K562 (cell line): ENCODE measurements around the gene LAP3. TPM values are rescaled to one million over a fixed set of nuclear protein-coding genes. Genes with fewer than 3 reads are reported as not detected.

ENCODE experiments used
- ELF1 ChIP-seq: fragments of 200-800 bp; sonication (Bioruptor generic); IDR thresholded peaks from 2 replicates; pipeline ENCODE4 v1.6.1; 2016; ENCODE audit warnings: missing genetic modification characterization, missing compliant biosample characterization
- FOXK1 ChIP-seq: sonication (generic); formaldehyde crosslinking; IDR thresholded peaks from 2 replicates; pipeline ENCODE4 v1.8.0; 2022; ENCODE audit warnings: missing genetic modification reagents, mild to moderate bottlenecking, borderline replicate concordance
- HDAC8 ChIP-seq: fragments of 450-650 bp; IDR thresholded peaks from 2 replicates; pipeline ENCODE4 v1.6.1; 2016; ENCODE audit warnings: mild to moderate bottlenecking, missing genetic modification characterization, moderate library complexity, missing compliant biosample characterization
- HNRNPLL ChIP-seq: fragments of 200-400 bp; formaldehyde crosslinking; IDR thresholded peaks from 2 replicates; pipeline ENCODE4 v1.6.1; 2017; ENCODE audit warnings: low read length, low read depth, mild to moderate bottlenecking; ENCODE audit not compliant: poor library complexity, severe bottlenecking
- MBD2 ChIP-seq: sonication (generic); IDR thresholded peaks from 2 replicates; pipeline ENCODE4 v1.6.1; 2016; ENCODE audit warnings: low read depth, borderline replicate concordance
- NFIC ChIP-seq: fragments of 450-650 bp; IDR thresholded peaks from 2 replicates; pipeline ENCODE4 v1.6.1; 2017; ENCODE audit warnings: mild to moderate bottlenecking, inconsistent platforms
- NUFIP1 ChIP-seq: fragments of 450-650 bp; IDR thresholded peaks from 2 replicates; pipeline ENCODE4 v1.6.1; 2018; ENCODE audit not compliant: partially characterized antibody
- PRPF4 ChIP-seq: fragments of 200-400 bp; formaldehyde crosslinking; IDR thresholded peaks from one replicate; pipeline ENCODE4 v1.6.1; 2017; ENCODE audit warnings: low read length, low read depth, mild to moderate bottlenecking; ENCODE audit not compliant: insufficient read depth, poor library complexity, severe bottlenecking
- ZNF217 ChIP-seq: sonication (generic); formaldehyde crosslinking; IDR thresholded peaks from 2 replicates; pipeline ENCODE4 v1.8.0; 2022; ENCODE audit warnings: mild to moderate bottlenecking, missing genetic modification reagents
- polyA plus RNA-seq, 8 experiments: library from polyadenylated mRNA; depleted of rRNA in 4 of 8; stranded (reverse) in 5 of 8; unstranded in 3 of 8; fragments of >200 nt; fragmentation: Nextera tagmentation in 2 of 8; fragmentation: Illumina TruSeq in 1 of 8; extraction: Ambion mirVana in 2 of 8; extraction: Trizol in 1 of 8; gene quantifications; 2 replicates each; pipeline versions ENCODE4 v1.2.1 to v1.2.3, GENCODE V29; 2011 to 2014; ENCODE audit warnings: inconsistent platforms in 1 of 8, missing spikeins in 1 of 8
- total RNA-seq, 7 experiments: library from RNA; depleted of rRNA in 6 of 7; stranded (reverse); fragments of >200 nt in 6 of 7; fragmentation: Illumina TruSeq in 2 of 7; extraction: Trizol in 2 of 7; gene quantifications; 2 replicates each; pipeline versions ENCODE4 v1.2.1 to v1.2.3, GENCODE V29; 2011 to 2021; ENCODE audit warnings: low replicate concordance in 1 of 7
- TF ChIP-seq, protein P1 (sequence below): fragments of 250-450 bp; sonication (Bioruptor Pico); IDR thresholded peaks from 2 replicates; pipeline ENCODE4 v1.8.0; 2021; ENCODE audit warnings: moderate library complexity, mild to moderate bottlenecking, inconsistent platforms
- TF ChIP-seq, protein P2 (sequence below): fragments of 450-650 bp; formaldehyde crosslinking; IDR thresholded peaks from 2 replicates; pipeline ENCODE4 v1.4.0; 2020; ENCODE audit warnings: mild to moderate bottlenecking, moderate library complexity
- TF ChIP-seq, protein P3 (sequence below): sonication (generic); formaldehyde crosslinking; IDR thresholded peaks from 2 replicates; pipeline ENCODE4 v1.8.1; 2023; ENCODE audit warnings: mild to moderate bottlenecking, missing genetic modification reagents
- TF ChIP-seq, protein P4 (sequence below): sonication (generic); formaldehyde crosslinking; IDR thresholded peaks from 2 replicates; pipeline ENCODE4 v1.8.0; 2023; ENCODE audit warnings: mild to moderate bottlenecking, missing genetic modification reagents
- TF ChIP-seq, protein P5 (sequence below): fragments of 250-450 bp; sonication (Bioruptor Pico); IDR thresholded peaks from 2 replicates; pipeline ENCODE4 v1.4.0; 2020; ENCODE audit warnings: mild to moderate bottlenecking, moderate library complexity

LAP3 gene
- total and polyA plus RNA-seq, 9 of the 15 experiments (the other 6 are each of a cell fraction or from before 2014, with no cell fraction given): 82.3 to 170 (median 107) TPM

DNA sequence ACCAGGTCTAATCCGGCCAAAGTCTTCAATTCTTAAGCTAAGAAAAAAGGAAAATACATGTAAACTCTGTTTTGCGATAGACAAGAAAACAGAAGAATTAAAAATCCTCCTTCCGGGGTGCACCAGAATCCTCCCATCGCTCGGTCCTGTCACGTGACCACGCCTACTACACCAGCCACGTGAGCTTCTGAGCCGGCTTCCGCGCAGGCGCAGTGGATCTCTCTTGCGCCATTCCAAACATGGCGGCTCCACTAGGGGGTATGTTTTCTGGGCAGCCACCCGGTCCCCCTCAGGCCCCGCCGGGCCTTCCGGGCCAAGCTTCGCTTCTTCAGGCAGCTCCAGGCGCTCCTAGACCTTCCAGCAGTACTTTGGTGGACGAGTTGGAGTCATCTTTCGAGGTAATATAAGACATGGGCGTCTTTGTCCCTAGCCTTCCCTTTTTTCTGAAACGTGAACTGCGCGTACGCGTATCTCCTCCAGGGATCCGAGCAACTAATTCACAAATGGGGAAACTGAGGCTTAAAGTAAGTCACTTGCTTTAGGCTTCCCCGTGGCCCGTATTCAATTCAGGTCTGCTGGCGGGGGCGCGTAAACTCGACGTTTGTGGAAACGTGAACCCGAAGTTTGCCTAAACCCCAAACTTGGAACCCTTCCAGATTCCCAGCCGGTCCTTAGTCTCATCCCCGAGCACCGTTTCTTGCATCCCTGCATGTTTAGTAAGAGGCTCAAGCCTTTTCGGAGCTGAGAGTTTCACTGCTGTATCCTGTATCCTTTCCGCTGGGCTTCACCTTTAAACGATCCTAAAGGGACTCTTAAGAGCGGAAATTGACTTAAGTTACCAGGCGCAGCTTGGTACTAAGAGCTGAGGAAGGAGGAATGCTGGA lies 37.7 kb downstream of the LAP3 start, which contains the start of gene MED28 (continued):
- TF ChIP-seq, protein P1, sequence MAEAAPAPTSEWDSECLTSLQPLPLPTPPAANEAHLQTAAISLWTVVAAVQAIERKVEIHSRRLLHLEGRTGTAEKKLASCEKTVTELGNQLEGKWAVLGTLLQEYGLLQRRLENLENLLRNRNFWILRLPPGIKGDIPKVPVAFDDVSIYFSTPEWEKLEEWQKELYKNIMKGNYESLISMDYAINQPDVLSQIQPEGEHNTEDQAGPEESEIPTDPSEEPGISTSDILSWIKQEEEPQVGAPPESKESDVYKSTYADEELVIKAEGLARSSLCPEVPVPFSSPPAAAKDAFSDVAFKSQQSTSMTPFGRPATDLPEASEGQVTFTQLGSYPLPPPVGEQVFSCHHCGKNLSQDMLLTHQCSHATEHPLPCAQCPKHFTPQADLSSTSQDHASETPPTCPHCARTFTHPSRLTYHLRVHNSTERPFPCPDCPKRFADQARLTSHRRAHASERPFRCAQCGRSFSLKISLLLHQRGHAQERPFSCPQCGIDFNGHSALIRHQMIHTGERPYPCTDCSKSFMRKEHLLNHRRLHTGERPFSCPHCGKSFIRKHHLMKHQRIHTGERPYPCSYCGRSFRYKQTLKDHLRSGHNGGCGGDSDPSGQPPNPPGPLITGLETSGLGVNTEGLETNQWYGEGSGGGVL (CRISPR knock-in tag): no peak
- TF ChIP-seq HNRNPLL (peak; percentile 52), MBD2 (peak; percentile 35; the same call in 1 of the 2 replicates), FOXK1 (CRISPR knock-in tag) (no peak), ZNF217 (CRISPR knock-in tag) (no peak), PRPF4 (no peak), ELF1 (tag) (peak; percentile 93), NUFIP1 (no peak), NFIC (peak; percentile 93), HDAC8 (tag) (no peak)
- TF ChIP-seq, protein P2, sequence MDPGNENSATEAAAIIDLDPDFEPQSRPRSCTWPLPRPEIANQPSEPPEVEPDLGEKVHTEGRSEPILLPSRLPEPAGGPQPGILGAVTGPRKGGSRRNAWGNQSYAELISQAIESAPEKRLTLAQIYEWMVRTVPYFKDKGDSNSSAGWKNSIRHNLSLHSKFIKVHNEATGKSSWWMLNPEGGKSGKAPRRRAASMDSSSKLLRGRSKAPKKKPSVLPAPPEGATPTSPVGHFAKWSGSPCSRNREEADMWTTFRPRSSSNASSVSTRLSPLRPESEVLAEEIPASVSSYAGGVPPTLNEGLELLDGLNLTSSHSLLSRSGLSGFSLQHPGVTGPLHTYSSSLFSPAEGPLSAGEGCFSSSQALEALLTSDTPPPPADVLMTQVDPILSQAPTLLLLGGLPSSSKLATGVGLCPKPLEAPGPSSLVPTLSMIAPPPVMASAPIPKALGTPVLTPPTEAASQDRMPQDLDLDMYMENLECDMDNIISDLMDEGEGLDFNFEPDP (CRISPR knock-in tag): no peak
- TF ChIP-seq, protein P3, sequence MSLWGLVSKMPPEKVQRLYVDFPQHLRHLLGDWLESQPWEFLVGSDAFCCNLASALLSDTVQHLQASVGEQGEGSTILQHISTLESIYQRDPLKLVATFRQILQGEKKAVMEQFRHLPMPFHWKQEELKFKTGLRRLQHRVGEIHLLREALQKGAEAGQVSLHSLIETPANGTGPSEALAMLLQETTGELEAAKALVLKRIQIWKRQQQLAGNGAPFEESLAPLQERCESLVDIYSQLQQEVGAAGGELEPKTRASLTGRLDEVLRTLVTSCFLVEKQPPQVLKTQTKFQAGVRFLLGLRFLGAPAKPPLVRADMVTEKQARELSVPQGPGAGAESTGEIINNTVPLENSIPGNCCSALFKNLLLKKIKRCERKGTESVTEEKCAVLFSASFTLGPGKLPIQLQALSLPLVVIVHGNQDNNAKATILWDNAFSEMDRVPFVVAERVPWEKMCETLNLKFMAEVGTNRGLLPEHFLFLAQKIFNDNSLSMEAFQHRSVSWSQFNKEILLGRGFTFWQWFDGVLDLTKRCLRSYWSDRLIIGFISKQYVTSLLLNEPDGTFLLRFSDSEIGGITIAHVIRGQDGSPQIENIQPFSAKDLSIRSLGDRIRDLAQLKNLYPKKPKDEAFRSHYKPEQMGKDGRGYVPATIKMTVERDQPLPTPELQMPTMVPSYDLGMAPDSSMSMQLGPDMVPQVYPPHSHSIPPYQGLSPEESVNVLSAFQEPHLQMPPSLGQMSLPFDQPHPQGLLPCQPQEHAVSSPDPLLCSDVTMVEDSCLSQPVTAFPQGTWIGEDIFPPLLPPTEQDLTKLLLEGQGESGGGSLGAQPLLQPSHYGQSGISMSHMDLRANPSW: no peak
- TF ChIP-seq, protein P4, sequence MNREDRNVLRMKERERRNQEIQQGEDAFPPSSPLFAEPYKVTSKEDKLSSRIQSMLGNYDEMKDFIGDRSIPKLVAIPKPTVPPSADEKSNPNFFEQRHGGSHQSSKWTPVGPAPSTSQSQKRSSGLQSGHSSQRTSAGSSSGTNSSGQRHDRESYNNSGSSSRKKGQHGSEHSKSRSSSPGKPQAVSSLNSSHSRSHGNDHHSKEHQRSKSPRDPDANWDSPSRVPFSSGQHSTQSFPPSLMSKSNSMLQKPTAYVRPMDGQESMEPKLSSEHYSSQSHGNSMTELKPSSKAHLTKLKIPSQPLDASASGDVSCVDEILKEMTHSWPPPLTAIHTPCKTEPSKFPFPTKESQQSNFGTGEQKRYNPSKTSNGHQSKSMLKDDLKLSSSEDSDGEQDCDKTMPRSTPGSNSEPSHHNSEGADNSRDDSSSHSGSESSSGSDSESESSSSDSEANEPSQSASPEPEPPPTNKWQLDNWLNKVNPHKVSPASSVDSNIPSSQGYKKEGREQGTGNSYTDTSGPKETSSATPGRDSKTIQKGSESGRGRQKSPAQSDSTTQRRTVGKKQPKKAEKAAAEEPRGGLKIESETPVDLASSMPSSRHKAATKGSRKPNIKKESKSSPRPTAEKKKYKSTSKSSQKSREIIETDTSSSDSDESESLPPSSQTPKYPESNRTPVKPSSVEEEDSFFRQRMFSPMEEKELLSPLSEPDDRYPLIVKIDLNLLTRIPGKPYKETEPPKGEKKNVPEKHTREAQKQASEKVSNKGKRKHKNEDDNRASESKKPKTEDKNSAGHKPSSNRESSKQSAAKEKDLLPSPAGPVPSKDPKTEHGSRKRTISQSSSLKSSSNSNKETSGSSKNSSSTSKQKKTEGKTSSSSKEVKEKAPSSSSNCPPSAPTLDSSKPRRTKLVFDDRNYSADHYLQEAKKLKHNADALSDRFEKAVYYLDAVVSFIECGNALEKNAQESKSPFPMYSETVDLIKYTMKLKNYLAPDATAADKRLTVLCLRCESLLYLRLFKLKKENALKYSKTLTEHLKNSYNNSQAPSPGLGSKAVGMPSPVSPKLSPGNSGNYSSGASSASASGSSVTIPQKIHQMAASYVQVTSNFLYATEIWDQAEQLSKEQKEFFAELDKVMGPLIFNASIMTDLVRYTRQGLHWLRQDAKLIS (CRISPR knock-in tag): peak; percentile 91
- TF ChIP-seq, protein P5, sequence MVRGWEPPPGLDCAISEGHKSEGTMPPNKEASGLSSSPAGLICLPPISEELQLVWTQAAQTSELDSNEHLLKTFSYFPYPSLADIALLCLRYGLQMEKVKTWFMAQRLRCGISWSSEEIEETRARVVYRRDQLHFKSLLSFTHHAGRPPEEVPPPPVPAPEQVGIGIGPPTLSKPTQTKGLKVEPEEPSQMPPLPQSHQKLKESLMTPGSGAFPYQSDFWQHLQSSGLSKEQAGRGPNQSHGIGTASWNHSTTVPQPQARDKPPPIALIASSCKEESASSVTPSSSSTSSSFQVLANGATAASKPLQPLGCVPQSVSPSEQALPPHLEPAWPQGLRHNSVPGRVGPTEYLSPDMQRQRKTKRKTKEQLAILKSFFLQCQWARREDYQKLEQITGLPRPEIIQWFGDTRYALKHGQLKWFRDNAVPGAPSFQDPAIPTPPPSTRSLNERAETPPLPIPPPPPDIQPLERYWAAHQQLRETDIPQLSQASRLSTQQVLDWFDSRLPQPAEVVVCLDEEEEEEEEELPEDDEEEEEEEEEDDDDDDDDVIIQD (CRISPR knock-in tag): no peak
